Pulmonary artery endothelial cell (primary cell): ENCODE data around the gene AK4. TPM values are rescaled to one million over a fixed set of nuclear protein-coding genes. Genes with fewer than 3 reads are reported as not detected.
"Not testable (repeated sequence)": the region's sequence is repeated elsewhere in the genome, so short reads cannot be mapped to it uniquely, and the experiment has no call there.

Experiments
- DNase-seq: peaks from one replicate; pipeline ENCODE4 v3.0.0-alpha.2; 2011; ENCODE audit warnings: low read depth, low spot score
- total RNA-seq: library from RNA; depleted of rRNA; stranded (reverse); fragments of >200 nt; gene quantifications from 2 replicates; pipeline ENCODE4 v1.2.3, GENCODE V29; 2014

Gene AK4
- total RNA-seq, 1 donor from 2014 or later: 40.6 TPM

DNA sequence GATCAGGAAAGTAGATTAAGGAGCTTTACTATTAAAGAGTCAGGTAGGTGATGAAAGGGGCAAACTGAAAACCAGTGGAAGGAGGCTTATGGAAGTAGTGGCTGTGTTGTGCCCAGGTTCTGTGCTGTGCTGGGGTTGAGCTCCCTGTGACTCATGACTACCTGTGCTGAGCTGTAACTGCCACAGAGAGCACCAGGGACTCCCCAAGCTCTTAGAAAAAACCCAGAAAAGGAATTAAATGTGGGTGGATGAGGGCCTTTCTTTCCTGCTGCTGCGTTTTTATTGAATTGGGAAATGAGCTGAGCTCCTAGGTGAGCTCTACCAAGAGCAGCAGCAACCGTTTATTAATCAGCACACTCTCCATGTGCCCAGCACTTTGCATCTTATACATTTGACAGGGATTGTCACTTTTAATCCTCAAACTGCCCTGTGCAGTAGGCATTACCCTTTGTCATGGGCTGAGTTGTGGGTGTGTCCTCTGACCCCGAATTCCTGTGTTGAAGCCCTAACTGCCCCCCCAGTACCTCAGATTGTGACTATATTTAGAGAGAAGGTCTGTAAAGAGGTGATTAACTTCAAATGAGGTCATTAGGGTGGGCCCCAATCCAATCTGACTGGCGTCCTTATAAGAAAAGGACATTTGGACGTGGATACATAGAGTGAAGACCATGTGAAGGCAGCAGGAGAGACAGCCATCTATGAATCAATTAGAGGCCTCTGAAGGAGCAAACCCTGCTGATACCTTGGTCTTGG is 65.4 kb downstream of the AK4 start:
- no peak for DNase-seq

DNA sequence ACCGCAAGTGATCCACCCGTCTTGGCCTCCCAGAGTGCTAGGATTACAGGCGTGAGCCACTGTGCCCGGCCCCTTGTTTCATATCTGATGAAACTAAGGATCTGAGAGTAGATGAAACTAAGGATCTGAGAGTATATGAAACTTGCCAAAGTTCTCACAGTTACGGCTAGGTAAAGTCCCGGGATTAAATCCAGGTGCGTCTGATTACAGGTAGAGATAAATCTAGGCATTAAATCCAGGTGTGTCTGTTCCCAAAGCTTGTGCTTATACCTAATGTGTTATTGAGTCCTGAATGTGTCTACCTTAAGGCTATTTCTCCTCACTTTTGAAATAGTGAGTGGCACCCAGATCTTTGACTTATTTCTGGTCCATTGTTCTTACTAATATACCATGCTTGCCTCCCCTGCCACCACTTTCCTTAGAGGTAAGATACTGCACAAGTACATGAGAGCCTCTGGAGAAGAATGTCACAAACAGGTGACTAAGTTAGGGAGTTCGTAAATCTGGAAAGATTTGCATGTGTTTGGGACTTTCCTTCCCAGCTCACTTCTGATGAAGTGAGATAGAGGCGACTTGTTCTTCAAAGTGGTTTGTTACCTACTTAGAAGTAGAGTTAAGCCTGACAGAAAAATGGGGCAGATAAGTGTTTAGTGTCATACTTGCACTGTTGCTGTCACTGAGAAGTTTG is 66.5 kb downstream of the AK4 start:
- no peak for DNase-seq

DNA sequence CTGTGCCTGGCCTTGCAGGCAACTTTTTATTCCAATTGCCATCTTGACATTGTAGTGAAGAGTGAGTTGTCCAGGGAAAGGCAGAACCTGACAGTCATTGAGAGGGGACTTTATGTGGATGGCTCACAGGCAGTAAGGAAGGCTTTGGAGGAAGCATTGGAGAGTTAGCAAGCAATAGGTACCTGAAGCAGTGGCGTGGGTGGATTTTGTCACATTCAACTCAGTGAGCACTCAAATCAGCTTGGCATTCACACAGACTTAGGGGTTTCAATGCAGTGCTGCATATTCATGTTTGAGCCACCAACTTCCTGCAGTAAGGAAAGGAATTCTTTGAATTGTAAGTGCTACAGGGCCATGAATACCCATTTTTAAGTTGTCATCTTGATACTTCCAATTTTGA is 69.0 kb downstream of the AK4 start:
- no peak for DNase-seq

DNA sequence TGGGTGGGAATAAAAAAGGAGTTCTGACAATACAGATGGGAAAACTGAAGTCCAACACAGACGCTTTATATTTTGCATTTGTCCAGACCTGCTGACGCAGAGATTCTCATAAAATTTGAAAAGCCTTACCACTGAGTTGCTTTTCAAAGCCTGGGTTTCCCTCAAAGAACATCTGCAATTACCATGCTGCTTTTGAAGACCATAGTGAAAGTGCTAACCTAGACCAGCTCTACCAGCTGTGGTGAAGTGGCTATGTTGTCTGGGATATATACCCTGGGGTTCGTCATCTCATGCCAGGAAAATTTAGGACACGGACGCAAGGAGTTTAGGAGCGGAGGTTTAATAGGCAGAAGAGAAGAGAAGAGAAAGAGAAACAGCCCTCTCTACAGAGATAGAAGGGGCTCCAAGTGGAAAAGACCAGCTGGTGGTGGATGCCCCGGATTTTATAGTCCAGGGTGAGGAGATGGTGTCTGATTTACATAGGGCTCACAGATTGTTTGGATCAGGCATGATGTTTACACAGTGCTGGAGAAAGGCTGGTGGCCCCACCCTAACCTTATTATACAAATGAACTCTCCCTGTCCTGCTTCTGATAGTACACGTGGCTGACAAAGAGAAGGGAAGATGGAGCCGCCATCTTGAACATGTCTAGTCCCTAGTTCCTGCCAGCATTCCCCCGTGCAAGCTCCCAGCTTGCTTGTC is 73.8 kb downstream of the AK4 start:
- no peak for DNase-seq

DNA sequence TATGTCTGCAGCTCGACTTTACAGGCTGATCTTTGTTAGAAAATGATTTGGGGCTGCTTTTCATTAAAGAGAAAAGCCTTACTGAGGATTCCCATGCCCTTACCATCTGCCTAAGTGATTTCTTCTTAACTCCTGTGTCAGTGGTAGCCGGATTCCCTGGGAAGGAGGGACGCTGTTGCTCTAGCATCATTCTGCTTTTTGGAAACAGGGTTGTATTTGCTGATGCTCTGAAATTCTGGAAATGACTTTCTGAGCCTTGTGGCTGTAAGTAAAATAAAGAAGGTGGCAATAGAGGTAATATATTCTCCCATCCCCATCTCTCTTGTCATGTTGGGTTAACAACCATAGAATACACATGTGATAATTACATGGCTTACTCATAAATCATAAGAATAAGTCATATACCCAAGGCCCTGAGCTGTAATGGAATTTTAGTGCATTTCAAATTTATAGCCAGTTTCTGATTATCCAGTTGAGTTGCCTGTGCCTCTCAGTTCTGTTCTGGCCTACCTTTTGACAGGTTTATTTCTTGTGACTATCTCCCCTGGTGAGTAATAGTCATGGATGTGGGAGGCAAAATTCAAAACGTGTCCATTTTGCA is 74.4 kb downstream of the AK4 start:
- DNase-seq: no peak

DNA sequence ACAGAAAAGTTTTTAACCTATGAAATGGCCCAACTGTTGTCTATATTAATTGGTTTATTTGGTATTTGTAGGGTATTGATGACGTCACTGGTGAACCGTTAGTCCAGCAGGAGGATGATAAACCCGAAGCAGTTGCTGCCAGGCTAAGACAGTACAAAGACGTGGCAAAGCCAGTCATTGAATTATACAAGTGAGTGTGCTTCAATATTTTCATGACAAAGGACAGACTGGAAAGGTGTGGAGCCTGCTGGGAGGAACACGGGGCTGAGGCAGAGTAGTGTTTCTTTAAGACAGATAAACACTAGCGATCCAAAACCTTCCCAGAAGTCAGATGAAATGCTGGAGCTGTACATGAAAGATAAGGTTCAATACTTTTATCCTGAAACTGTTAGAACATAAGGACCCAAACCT is 76.7 kb downstream of the AK4 start:
- DNase-seq: no peak

DNA sequence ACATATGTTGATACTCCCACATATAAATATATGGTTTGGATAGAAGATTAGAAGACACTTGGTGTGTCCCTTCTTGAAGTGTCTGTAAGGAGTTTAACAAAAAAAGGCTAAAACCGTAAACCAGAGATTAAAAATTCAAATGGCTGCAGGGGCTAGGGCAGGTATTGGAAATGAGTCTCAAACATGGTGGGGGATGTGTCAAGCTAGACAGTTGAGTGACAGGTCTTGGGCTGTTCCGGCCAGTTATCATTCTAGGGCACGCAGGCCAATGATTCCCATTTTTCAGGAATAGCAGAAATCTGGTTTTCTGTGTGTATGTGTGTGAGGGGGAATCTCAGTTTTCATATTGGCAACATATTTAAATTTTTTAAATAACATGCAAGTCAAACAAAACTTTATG is 77.2 kb downstream of the AK4 start:
- DNase-seq: no peak

DNA sequence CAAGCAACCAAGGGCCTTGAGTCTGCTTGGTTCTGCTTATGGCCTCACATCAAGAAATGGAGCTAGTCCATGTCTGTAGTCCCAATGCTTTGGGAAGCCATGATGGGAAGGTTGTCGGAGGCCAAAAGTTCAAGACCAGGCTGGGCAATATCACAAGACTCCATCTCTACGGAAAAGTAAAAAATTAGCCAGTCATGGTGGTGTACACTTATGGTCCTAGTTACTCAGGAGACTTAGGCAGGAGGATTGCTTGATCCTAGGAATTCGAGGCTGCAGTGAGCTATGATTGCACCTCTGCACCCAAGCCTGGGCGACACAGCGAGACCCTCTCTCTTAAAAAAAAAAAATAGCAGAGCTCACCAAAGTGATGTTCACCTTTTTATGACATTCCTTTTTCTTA is 81.2 kb downstream of the AK4 start:
- DNase-seq: no peak

DNA sequence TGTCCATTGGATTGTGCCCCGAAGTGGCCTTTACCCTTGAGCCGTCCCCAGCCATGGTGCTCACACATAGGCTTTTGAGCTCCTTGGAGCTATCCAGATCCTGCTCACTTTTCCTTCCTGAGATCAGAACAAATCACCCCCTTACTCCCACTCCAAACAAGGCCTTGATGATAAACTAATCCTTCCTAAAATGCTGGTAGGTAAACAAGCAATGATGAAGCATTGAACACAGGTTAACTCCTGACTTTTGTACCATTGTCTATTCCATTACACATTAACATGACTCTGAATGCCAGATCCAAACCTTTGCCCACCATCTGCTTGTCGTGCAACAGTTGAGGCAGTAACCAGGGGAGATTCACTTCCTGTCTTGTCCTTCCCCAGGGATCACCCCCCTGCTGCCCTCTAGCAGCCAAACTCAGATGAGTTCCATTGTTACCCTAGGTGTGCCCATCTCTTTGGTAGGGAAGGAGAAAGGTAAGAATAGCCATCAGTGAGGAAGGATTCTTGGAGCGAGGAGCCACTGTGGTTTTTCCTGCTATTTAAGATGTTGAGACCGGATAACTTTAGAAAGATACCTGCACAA is 81.8 kb downstream of the AK4 start:
- DNase-seq: no peak

DNA sequence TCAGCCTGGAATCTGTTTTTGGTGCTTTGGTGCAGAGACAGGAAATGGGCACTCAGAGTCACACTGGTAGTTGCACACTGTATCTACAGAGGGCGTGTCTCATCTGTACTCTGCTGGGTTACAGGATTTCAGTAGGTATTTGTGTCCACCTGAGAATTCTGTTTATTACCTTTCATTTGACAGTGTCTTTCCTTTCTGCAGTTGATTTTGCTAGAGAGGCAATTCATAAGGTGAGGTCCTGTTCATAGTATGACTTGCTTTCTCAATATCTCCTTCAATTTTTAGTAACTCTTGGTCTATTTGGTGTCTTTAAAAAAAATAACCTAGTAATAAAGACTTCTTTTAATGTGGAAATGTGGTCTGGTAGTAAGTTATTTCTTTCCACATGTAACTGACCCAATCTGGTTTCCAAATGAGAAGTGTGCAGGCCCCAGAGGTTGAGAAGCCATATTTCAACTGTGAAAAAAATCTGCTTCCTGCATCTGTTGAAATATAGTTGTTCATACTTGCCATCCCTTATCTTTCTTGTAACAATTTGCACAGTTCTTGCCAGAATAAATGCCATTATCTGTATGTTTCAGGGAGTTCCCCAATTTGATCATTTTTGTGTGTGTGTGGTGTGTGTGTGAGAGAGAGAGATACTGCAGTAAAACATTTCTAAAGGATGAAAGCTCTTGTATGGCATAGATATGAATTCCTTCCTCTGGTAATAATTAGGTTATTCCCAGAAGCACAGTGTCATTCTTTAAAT is 82.9 kb downstream of the AK4 start:
- no peak for DNase-seq

DNA sequence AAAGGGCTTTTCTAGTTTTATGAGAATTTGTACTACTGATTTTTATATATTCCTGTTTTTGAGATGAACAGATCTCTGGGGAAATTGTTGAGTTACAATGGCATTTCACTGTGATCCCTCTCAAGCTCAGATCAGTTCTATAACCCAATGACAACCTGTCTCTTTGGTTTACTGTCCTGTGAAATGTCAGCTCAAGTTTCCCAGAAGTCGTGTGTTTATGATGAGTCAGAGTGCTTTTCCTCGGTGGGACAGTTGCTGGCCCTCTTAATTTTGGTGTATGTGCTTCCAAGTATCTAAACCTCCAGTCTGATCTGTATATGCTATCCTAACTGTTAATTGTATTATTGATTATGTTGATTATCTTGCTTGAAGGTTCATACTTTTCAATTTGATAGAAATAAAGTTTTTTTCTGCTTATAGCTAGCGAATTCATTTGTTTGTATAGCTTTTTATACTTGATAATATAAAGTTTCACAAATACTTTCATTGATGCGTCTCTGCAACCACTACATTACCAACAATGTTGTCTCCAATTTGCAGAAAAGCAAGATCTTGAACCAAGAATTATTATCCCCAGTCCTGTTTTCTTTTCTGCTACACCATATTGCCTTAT is 83.8 kb downstream of the AK4 start:
- DNase-seq: no peak

DNA sequence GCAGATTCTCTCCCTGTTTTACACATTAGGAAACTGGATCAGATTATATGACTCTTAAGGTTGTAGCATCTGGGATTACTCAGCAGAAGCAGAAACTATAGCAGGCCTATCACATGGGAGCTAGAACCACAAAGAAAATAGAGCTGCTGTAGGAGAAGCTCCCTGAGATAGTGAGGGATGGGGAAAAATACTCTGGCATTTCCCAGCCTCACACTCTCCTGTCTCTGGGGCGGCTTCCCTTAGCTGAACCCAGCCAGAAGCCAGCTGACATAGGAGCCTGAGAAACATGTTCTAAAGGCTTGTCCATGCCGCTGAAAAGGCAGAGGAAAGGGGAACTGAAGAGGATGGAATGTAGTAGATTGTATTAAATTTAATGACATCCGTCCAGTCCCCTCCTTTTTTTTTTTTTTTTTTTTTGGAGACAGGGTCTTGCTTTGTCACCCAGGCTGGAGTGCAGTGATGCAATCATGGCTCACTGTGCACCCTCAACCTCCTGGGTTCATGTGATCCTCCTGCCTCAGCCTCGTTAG is 84.5 kb downstream of the AK4 start:
- DNase-seq: no peak

DNA sequence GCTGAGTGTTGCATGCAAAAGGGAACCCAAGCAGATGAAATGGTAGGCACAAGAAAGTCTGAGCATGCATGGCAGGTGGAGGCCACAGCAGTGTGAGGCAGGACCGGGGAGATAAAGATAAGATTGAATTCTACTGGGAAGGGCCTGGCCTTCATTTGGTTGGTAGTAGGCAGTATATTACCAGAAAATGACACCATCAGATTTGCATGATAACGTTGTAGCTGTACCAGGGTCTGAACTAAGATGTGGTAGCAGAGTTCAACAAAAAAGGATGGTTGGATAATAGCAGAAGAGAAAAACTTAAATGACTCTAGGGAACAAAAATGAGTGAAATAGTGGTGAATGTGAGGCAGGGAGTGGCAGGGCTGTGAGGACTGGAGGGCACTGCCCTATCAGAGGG is 85.8 kb downstream of the AK4 start:
- DNase-seq: no peak

DNA sequence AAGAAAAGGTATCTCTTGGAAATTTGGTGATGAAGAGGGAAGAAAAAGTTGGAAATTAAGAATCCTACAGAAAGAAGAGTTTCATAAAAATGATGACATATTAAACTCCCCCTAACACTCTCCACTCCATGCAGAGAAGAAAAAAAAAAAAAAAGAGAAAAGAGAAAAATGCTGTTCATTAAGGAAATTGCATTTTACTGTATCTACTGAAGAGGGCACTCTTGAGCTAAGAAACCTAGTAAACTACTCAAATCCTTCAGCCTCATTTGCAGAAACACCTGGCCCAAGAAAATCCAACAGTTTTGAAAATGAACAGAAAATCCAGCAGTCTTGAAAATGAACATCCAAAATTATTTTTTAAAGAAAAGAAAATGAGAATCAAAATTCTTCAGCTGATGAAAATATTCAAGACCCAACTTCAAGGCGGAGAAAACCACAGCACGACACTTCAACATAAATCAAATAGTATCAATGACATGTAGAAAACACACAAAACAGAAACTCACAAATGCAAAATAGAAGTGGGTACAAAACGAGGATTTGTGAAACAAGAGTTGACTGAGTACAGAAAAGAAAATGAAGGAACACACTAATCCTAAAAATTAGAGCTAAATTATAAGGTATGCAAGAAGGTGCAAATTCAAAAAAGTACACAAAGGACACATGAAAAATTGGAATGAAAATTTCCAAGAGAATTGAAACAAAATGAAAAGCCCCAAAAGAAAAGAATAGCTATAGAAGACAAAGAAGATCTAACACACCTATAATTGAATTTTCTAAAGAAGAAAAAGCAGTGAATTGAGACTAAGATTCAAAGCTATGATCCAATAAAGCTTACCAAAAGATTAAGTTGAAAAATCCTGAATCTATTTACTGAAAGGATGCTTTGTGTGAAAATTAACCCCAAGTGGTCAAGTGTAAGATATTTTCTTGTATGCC is 88.1 kb downstream of the AK4 start:
- DNase-seq: no peak

DNA sequence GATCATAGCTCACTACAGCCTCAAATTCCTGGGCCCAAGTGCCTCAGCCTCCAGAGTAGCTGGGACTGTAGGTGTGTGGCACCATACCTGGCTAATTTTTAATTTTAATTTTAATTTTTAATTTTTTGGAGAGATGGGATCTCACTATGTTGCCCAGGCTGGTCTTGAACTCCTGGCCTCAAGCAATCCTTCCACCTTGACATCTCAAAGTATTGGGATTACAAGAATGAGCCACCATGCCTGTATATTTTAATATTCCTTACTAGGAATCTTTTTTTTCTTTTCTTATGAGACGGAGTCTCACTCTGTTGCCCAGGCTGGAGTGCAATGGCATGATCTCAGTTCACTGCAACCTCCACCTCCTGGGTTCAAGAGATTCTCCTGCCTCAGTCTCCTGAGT is 89.1 kb downstream of the AK4 start:
- not testable (repeated sequence) for DNase-seq

DNA sequence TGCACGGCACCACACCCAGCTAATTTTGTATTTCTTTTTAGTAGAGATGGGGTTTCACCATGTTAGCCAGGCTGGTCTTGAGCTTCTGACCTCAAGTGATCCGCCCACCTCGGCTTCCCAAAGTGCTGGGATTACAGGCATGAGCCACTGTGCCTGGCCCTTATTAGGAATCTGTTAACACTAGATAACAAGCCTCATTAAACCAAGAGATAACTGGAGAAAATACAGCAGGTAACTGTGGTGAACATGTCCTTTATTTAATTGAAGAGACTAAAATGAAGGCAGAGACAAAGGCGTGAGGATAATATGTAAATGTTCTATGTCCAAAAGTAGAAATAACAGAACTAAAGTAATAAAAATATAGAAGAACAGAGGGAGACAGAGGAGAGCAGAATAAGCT is 89.5 kb downstream of the AK4 start:
- DNase-seq: no peak

DNA sequence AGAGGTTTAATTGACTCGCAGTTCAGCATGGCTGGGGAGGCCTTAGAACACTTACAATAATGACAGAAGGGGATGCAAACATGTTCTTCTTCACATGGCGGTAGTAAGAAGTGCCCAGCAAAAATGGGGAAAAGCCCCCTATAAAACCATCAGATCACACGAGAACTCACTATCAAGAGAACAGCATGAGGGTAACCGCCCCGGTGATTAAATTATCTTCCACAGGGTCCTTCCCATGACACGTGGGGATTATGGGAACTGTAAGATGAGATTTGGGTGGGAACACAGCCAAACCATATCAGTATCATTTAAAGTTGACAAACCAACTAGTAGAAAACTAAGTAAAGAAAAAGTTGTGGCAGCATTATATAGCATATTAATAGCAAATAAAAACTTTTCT is 90.0 kb downstream of the AK4 start:
- DNase-seq: no peak

DNA sequence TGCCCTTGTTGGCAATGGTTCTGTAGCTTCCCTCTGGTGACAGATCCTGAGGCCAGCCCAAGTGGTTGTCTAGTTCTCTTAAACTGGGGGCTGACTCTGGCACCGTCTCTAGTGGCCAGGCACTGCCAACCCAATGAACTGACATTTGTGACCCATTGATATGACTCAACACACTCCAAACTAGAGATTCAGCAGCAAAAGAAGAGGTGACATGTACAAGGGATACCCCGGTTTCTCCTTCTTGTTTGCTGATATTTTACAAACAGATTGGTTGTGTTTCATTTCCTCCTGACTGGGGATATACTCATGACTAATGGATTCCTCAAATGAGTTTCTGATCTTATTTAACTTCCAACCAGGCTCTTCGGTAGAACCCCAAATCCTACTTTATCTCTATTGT is 95.5 kb downstream of the AK4 start:
- DNase-seq: no peak

DNA sequence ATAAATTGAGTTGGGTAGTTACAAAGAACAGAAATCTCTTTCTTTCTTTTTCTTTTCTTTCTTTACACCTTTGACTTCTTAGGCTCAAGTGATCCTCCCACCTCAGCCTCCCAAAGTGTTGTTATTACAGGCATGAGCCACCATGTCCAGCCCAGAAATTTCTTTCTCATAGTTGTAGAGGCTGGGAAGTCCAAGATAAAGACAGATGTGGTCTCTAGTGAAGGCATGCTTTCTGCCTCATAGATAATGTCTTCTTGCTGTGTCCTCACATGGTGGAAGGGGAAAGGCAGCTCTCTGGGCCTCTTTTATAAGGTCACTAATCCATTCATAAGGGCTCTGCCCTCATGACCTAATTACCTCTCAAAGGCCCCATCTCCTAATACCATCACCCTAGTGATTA is 97.3 kb downstream of the AK4 start:
- no peak for DNase-seq
